Measurements from ENCODE around the gene TIMP4.

TIMP4 gene

GRCh38 chr3:12148183-12148940 is 10.3 kb downstream of the TIMP4 start:
- no peaks in the 10 kb centered on the region for H3K4me1 ChIP-seq (ENCODE audit: insufficient read depth, low read length)
- no peaks in the 10 kb centered on the region for H3K27me3 ChIP-seq (ENCODE audit: insufficient read depth, low read length, poor library complexity)
- no peaks in the 10 kb centered on the region for H3K79me2 ChIP-seq (ENCODE audit: insufficient read depth, low read length)
- H4K20me1 ChIP-seq (ENCODE audit: insufficient read depth, low read length), result no peaks in the 10 kb centered on the region
- TF ChIP-seq CTCF (IDR thresholded peaks at IDR 0.05; ENCODE audit: borderline replicate concordance, extremely low read depth, low read length, poor library complexity, severe bottlenecking) (no peak), EZH2 (IDR thresholded peaks at IDR 0.05; ENCODE audit: borderline replicate concordance, low read depth, low read length, severe bottlenecking) (no peak)
- H3K9ac ChIP-seq (ENCODE audit: low read depth, low read length), result no peak overlapping the region
- no peak overlapping the region for H2AFZ ChIP-seq (ENCODE audit: low read depth, low read length)
- no peak overlapping the region for H3K4me2 ChIP-seq (ENCODE audit: insufficient read depth, low read length)
- ATAC-seq (ENCODE audit: insufficient read depth, low read depth), result no peak
- no peaks in the 10 kb centered on the region for H3K9me3 ChIP-seq (ENCODE audit: insufficient read depth, low read length, severe bottlenecking)
- no peak overlapping the region for H3K4me3 ChIP-seq (ENCODE audit: low read depth in 1 of 2, low read length in 2 of 2)
- H3K36me3 ChIP-seq (ENCODE audit: insufficient read depth, low read length), result no peaks in the 10 kb centered on the region
- H3K27ac ChIP-seq (ENCODE audit: low read length), result no peak overlapping the region
- no peak for DNase-seq

- H3K27ac ChIP-seq (ENCODE audit: low read length), result no peak overlapping the region
- H2AFZ ChIP-seq (ENCODE audit: low read depth, low read length), result no peak overlapping the region
- DNase-seq, result no peak
- no peaks in the 10 kb centered on the region for H3K27me3 ChIP-seq (ENCODE audit: insufficient read depth, low read length, poor library complexity)
- H3K4me2 ChIP-seq (ENCODE audit: insufficient read depth, low read length), result no peak overlapping the region
- no peak overlapping the region for H3K9ac ChIP-seq (ENCODE audit: low read depth, low read length)
- H3K4me3 ChIP-seq (ENCODE audit: low read depth in 1 of 2, low read length in 2 of 2), result no peak overlapping the region
- H4K20me1 ChIP-seq (ENCODE audit: insufficient read depth, low read length), result no peaks in the 10 kb centered on the region
- H3K36me3 ChIP-seq (ENCODE audit: insufficient read depth, low read length), result no peaks in the 10 kb centered on the region
- TF ChIP-seq CTCF (IDR thresholded peaks at IDR 0.05; ENCODE audit: borderline replicate concordance, extremely low read depth, low read length, poor library complexity, severe bottlenecking) (no peak), EZH2 (IDR thresholded peaks at IDR 0.05; ENCODE audit: borderline replicate concordance, low read depth, low read length, severe bottlenecking) (no peak)
- no peak for ATAC-seq (ENCODE audit: insufficient read depth, low read depth)
- no peaks in the 10 kb centered on the region for H3K9me3 ChIP-seq (ENCODE audit: insufficient read depth, low read length, severe bottlenecking)
- no peaks in the 10 kb centered on the region for H3K79me2 ChIP-seq (ENCODE audit: insufficient read depth, low read length)
- H3K4me1 ChIP-seq (ENCODE audit: insufficient read depth, low read length), result no peaks in the 10 kb centered on the region
Measured at GRCh38 chr3:12147049-12147780, 11.5 kb downstream of the TIMP4 start.

- Histone ChIP-seq H3K36me3 (ENCODE audit: insufficient read depth, low read length) (no peaks in the 10 kb centered on the region), H3K4me2 (ENCODE audit: insufficient read depth, low read length) (no peak overlapping the region), H3K4me1 (ENCODE audit: insufficient read depth, low read length) (peaks cover 9% of the 10 kb centered on the region), H3K79me2 (ENCODE audit: insufficient read depth, low read length) (no peaks in the 10 kb centered on the region), H3K27me3 (ENCODE audit: insufficient read depth, low read length, poor library complexity) (no peaks in the 10 kb centered on the region), H3K9me3 (ENCODE audit: insufficient read depth, low read length, severe bottlenecking) (no peaks in the 10 kb centered on the region), H3K27ac (ENCODE audit: low read length) (no peak overlapping the region), H2AFZ (ENCODE audit: low read depth, low read length) (no peak overlapping the region), H4K20me1 (ENCODE audit: insufficient read depth, low read length) (no peaks in the 10 kb centered on the region), H3K9ac (ENCODE audit: low read depth, low read length) (no peak overlapping the region), H3K4me3 (ENCODE audit: low read depth in 1 of 2, low read length in 2 of 2) (no peak overlapping the region)
- DNase-seq (no peak), ATAC-seq (ENCODE audit: insufficient read depth, low read depth) (no peak)
- no peak for TF ChIP-seq EZH2 (IDR thresholded peaks at IDR 0.05; ENCODE audit: borderline replicate concordance, low read depth, low read length, severe bottlenecking)
- no peak for TF ChIP-seq CTCF (IDR thresholded peaks at IDR 0.05; ENCODE audit: borderline replicate concordance, extremely low read depth, low read length, poor library complexity, severe bottlenecking)
Measured at GRCh38 chr3:12143949-12144504, 14.7 kb downstream of the TIMP4 start.

Data from DND-41 (cell line).